ENCODE results near the gene CCND2.

The CCND2 gene

DNA sequence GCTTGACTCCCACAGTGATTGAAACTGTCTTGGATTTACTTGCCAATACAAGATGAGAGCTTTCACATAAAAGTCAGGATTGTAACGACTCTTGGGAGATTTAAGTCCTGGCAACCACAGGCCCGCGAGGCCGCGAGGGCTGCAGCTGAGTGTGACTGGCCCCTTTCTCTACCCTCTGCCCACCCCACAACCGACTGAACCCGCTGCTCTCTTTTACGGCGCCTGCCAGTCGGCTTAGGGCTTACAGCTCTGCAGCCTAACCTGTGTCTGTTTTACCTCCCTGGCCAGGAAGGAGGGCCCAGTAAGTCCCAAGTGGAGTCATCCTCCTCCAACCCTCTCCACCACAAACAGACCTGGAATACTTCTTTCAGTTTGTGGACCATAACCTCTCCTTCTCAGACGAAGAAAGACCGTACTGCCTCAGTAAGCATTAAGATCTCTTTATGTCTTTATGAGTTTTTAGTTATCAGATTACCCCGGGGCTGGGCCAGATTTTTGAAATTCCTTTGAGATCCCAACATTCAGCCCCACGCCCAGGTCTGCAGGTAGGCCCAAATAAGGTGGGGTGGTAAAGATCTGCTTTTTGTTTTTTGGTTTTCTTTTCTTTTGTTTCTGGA lies 34.9 kb downstream of the CCND2 start:
- Histone ChIP-seq H3K36me3 (ENCODE audit: control insufficient read depth, insufficient read depth, low read length) (no peaks in the 10 kb centered on the region), H3K27me3 (ENCODE audit: control insufficient read depth, insufficient read depth, low read length) (no peaks in the 10 kb centered on the region), H3K4me1 (ENCODE audit: control insufficient read depth, insufficient read depth, low read length) (peaks cover 3% of the 10 kb centered on the region), H3K9me3 (ENCODE audit: control insufficient read depth, low read length) (no peaks in the 10 kb centered on the region), H3K9ac (ENCODE audit: low read length) (no peak overlapping the region), H3K4me3 (ENCODE audit: low read length) (no peak overlapping the region)

DNA sequence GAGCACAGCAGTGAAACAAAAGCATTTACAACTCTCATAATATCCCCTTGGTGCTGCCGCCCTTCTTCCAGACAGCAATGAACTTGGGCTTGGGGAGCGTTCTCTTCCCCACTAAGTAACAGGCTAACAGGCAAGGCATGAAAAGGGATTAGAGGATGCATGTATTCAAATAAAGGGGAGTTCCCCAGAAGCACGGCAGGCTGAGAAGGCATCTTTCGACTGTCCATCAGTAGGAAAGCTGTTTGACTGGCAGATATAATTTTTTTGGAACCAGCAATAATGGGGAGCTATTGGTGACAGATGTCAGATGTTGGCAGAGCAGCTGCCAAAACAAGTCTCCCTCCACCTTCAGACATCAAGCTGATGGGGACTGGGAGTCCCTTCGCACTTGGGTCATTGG lies 38.2 kb downstream of the CCND2 start:
- H3K4me1 ChIP-seq (ENCODE audit: control insufficient read depth, insufficient read depth, low read length): peaks cover 3% of the 10 kb centered on the region
- no peaks in the 10 kb centered on the region for H3K9me3 ChIP-seq (ENCODE audit: control insufficient read depth, low read length)
- no peaks in the 10 kb centered on the region for H3K36me3 ChIP-seq (ENCODE audit: control insufficient read depth, insufficient read depth, low read length)
- H3K4me3 ChIP-seq (ENCODE audit: low read length): no peak overlapping the region
- no peaks in the 10 kb centered on the region for H3K27me3 ChIP-seq (ENCODE audit: control insufficient read depth, insufficient read depth, low read length)
- no peak overlapping the region for H3K9ac ChIP-seq (ENCODE audit: low read length)

DNA sequence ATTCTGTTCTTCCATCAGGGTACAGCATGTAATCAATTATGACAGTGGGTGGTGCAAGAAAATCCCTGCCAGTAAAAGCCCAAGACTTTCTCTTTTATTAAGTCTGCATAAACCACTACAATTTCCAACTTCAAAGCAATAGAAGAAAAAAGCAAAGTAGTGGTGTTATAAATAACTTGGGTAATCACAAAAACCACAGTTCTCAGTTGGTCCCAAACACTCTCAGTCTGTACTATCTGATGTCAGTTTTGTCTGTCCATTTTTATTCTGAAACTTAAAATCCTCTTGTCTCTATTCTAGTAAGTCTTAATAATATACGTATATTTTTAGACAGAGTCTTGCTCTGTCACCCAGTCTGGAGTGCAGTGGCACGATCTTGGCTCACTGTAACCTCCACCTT lies 38.7 kb downstream of the CCND2 start:
- Histone ChIP-seq H3K4me1 (ENCODE audit: control insufficient read depth, insufficient read depth, low read length) (peaks cover 3% of the 10 kb centered on the region), H3K27me3 (ENCODE audit: control insufficient read depth, insufficient read depth, low read length) (no peaks in the 10 kb centered on the region), H3K9ac (ENCODE audit: low read length) (no peak overlapping the region), H3K9me3 (ENCODE audit: control insufficient read depth, low read length) (no peaks in the 10 kb centered on the region), H3K36me3 (ENCODE audit: control insufficient read depth, insufficient read depth, low read length) (no peaks in the 10 kb centered on the region), H3K4me3 (ENCODE audit: low read length) (no peak overlapping the region)

DNA sequence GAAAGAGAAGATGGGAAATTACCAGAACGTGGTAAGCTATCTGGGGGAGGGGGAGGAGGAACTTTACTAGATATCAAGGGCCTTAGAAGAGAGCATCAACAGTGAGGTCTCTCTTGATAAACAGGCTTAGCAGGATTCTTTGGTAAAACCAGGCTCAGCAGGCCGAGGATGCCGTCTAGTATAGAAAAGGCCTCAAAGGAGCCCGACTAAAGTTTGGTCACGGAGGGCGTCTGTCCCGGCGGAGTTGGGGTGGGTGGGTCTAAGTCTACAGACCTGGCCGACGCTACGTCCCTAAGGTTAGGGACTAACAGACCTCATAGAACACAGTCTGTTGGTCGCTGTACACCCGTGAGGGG lies 46.9 kb downstream of the CCND2 start:
- H3K9me3 ChIP-seq (ENCODE audit: control insufficient read depth, low read length): no peaks in the 10 kb centered on the region
- H3K4me3 ChIP-seq (ENCODE audit: low read length): peak overlapping the region; percentile 94
- H3K27me3 ChIP-seq (ENCODE audit: control insufficient read depth, insufficient read depth, low read length): no peaks in the 10 kb centered on the region
- peak overlapping the region; percentile 82 for H3K9ac ChIP-seq (ENCODE audit: low read length)
- H3K36me3 ChIP-seq (ENCODE audit: control insufficient read depth, insufficient read depth, low read length): no peaks in the 10 kb centered on the region
- peaks cover 9% of the 10 kb centered on the region for H3K4me1 ChIP-seq (ENCODE audit: control insufficient read depth, insufficient read depth, low read length)

DNA sequence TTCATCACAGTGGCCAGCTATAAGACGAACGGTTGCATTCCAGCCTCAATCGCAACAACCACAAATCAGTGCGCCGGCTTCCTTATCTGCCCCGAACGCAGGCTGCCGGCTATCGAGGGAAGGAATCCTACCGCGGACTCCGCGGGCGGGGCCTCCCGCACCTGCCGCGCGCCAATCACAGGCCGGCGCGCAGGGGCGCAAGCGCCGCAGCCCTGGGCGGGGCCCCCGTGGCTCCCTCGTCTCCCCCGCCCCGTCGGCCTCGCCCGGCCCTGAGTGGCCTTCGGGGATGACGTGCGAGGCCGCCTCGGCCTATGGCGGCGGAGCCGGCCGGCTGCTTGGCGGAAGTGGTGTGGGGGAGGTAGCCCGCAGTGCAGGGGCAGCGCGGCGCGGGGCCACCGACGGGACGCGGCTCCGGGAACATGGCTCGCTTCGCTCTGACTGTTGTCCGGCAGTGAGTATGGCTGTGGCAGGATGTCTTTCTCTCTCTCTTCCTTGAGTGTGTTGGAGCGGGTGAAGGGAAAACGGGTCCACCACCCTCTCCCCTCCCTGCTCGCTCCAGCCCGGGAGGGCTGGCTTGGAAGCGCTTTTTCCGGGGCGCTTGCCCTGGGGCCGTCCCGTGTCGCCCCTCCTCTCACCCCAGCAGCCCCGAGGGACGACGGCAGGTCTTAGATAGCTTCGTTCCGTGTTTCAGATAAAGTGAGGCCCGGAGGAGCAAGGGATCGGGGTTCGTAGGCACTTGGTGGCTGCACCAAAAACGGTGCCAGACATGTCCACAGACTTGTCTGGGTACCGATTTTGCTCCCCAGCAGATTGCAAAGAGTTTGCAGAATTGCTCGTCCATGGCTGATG lies 47.5 kb downstream of the CCND2 start, which contains the start of gene TIGAR:
TIGAR (plus strand) TSS at position 361 of the 849 bp plus-strand sequence; CDS start at position 420, 59 bp downstream.
- H3K4me3 ChIP-seq (ENCODE audit: low read length): peak within 1 kb of the TSS; percentile 94
- H3K27me3 ChIP-seq (ENCODE audit: control insufficient read depth, insufficient read depth, low read length): no peaks in the 10 kb centered on the region
- H3K4me1 ChIP-seq (ENCODE audit: control insufficient read depth, insufficient read depth, low read length): peaks cover 9% of the 10 kb centered on the region
- H3K36me3 ChIP-seq (ENCODE audit: control insufficient read depth, insufficient read depth, low read length): no peaks in the 10 kb centered on the region
- H3K9ac ChIP-seq (ENCODE audit: low read length): peak within 1 kb of the TSS; percentile 82
- H3K9me3 ChIP-seq (ENCODE audit: control insufficient read depth, low read length): no peaks in the 10 kb centered on the region

DNA sequence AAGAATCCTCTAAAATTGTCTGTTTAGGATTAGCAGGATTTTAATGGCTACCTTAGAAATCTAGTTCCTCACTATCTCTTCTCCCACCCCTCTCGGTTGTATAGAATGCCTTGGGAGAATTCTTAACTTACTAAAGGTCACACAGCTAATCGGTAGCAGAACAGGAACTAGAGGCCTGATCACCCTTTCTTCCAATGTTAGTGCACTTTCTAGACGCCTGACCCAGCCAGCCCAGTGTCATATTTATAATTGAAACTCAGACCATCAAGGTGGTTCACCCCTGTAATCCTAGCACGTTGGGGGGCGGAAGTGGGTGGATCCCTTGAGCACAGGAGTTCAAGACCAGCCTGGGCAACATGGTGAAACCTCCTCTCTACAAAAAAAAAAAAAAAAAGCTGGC lies 49.2 kb downstream of the CCND2 start:
- H3K9ac ChIP-seq (ENCODE audit: low read length): no peak overlapping the region

More for the DNA sequence above, 49.2 kb downstream of the CCND2 start:
- Histone ChIP-seq H3K4me3 (ENCODE audit: low read length) (no peak overlapping the region), H3K27me3 (ENCODE audit: control insufficient read depth, insufficient read depth, low read length) (no peaks in the 10 kb centered on the region), H3K9me3 (ENCODE audit: control insufficient read depth, low read length) (no peaks in the 10 kb centered on the region), H3K36me3 (ENCODE audit: control insufficient read depth, insufficient read depth, low read length) (no peaks in the 10 kb centered on the region), H3K4me1 (ENCODE audit: control insufficient read depth, insufficient read depth, low read length) (peaks cover 9% of the 10 kb centered on the region)

Measured in mucosa of stomach (tissue), 1 donor.